ENCODE data around the gene SMKR1.

The SMKR1 gene

GRCh38 chr7:129458171-129458570 lies 44.2 kb upstream of the SMKR1 start:
- no peak for DNase-seq (ENCODE audit: low spot score)
- TF ChIP-seq CTCF (IDR thresholded peaks at IDR 0.05): no peak

GRCh38 chr7:129461809-129462208 lies 40.5 kb upstream of the SMKR1 start:
- DNase-seq (ENCODE audit: low spot score): no peak

More at GRCh38 chr7:129458171-129458570, 44.2 kb upstream of the SMKR1 start:
- no peak overlapping the region for H3K27ac ChIP-seq
- H3K4me3 ChIP-seq: no peak overlapping the region

GRCh38 chr7:129462420-129462819 lies 39.9 kb upstream of the SMKR1 start:
- no peak for DNase-seq (ENCODE audit: low spot score)
- TF ChIP-seq CTCF (IDR thresholded peaks at IDR 0.05): no peak
- H3K27ac ChIP-seq: no peak overlapping the region
- H3K4me3 ChIP-seq: no peak overlapping the region

More at GRCh38 chr7:129461809-129462208, 40.5 kb upstream of the SMKR1 start:
- TF ChIP-seq CTCF (IDR thresholded peaks at IDR 0.05): no peak
- no peak overlapping the region for H3K4me3 ChIP-seq
- no peak overlapping the region for H3K27ac ChIP-seq

- no peak overlapping the region for H3K27ac ChIP-seq
- no peak for DNase-seq (ENCODE audit: low spot score)
- no peak for TF ChIP-seq CTCF (IDR thresholded peaks at IDR 0.05)
- no peak overlapping the region for H3K4me3 ChIP-seq
These were observed 38.1 kb upstream of the SMKR1 start for GRCh38 chr7:129464194-129464593.

- Histone ChIP-seq H3K27ac (no peak overlapping the region), H3K4me3 (no peak overlapping the region)
- no peak for TF ChIP-seq CTCF (IDR thresholded peaks at IDR 0.05)
- DNase-seq (ENCODE audit: low spot score): no peak
These were observed 37.3 kb upstream of the SMKR1 start for GRCh38 chr7:129465080-129465479.

- no peak for TF ChIP-seq CTCF (IDR thresholded peaks at IDR 0.05)
These were observed 35.5 kb upstream of the SMKR1 start for GRCh38 chr7:129466796-129467195.

GRCh38 chr7:129468087-129468486 lies 34.2 kb upstream of the SMKR1 start:
- TF ChIP-seq CTCF (IDR thresholded peaks at IDR 0.05): no peak
- Histone ChIP-seq H3K4me3 (no peak overlapping the region), H3K27ac (no peak overlapping the region)
- DNase-seq (ENCODE audit: low spot score): no peak

More at GRCh38 chr7:129466796-129467195, 35.5 kb upstream of the SMKR1 start:
- DNase-seq (ENCODE audit: low spot score): no peak
- no peak overlapping the region for H3K27ac ChIP-seq
- no peak overlapping the region for H3K4me3 ChIP-seq

Measured in coronary artery (tissue), 2 donors.